SHP77 (cell line): ENCODE results near the gene MRPS23.

Experiments used
- DNase-seq, 2 experiments: peaks; one replicate each; lab custom pipeline; 2025; lab: John Stamatoyannopoulos, UW

Gene MRPS23

DNA sequence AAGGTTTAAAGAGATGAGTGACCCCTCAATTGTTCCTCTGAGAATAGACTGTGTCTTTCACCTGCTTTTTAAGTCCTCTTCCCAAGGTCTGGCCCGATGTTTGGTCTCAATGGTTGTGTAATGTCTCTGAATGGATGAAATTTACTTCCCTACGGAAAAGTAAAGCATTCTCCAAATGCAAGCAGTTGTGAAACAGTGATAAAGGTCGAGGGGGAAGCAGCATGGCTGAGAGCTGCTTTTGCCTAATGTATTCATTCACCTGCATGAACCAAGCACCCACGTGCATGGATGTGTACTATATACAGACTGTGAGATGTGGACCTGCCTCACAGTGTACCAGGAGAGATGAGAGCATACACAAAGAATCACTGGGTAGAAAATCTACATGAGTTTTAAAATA, 11.4 kb downstream of the MRPS23 start:
- DNase-seq = no peak

DNA sequence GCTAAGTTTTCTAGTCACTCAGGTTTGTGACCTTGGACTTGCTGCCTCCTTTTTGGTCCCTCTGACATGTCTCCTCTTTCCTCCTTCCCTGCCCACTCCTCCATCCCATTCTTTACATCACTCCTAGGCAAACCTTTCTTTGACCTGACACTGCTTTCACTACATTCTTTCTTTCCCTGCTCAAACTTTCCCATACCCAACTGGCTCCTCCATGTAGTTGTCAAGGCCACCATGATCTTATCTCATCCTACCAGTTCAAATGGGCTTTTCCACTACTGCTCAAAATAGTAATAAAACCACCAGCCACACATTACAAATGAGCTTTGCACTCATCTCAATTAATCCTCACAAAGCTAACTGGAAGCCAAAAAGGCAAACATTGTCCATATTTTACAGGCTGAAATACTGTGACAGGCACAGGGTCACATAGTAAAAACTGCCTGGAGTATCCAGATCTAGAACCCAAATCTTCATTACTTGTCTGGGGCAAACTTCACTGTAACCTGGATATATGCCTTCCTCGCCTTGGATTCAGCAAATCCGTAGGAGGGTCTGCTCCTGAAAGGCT, 14.4 kb downstream of the MRPS23 start:
- DNase-seq = no peak

DNA sequence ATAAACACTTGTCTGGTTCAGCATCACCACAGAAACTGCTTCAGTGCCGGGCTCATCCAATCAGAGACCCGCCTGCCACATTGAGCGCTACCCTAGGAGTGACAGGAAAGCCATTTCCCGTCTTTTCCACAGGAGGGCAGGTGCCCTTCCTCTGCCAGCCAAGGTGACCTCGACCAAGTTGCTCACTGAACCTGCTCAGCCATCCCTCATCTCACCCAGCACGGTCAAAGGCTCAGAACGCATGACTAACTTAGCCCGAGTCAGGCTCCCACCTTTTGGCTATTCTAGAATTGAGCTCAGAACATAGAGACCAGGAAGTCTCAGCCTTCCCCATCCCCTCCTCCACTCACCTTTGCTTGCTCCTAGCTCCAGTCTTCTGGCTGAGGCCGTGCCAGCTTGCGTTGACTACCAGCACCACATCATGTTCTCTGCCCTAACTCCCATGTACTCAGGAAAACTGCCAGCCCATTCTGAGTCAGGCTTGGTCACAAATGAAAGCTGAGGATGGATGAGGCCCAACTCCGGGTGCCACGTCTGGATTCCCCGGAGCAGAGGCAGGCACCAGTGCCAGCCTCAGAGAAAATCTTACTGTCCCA, 15.6 kb downstream of the MRPS23 start:
- DNase-seq = peak; percentile 66 to 69

DNA sequence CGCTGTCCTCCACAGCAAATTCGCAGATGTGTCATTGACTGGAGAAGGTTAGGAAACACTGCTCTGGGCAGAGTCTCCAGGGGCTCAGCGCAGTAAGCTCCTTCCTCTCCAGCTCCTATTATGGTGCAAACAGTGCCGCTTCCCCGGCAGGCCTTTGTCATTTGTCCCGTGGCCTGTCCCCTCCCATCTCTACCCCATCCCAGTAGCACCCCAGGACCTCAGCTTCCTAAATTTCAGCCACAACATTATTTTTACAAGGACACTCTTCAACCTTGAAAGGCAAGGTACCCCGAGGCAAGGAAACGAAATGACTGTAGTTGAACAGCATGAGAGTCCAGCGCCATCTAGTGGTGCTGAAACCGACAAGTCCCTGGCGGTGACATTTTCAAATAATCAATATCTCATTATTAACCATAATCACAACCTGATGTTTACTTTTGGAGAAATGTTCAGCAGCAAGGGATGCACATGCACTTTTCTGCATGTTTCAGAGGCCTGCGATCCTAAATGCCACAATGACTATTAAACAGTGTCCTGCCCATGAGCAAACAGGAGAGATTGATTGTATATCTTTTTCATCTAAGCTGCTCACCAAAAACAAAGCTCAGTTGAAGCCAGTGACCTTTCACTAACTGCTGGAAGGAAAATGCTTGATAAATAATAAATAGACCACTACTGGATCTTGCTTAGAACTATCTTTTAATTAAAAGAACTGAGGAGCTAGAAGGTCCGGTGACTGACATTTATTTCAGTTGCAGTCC, 16.5 kb downstream of the MRPS23 start:
- peak; percentile 46 to 75 for DNase-seq

GRCh38 chr17:57832314-57833178, 17.3 kb downstream of the MRPS23 start:
- DNase-seq = no peak

- no peak for DNase-seq
Measured at GRCh38 chr17:57830880-57831279, 19.0 kb downstream of the MRPS23 start.

DNA sequence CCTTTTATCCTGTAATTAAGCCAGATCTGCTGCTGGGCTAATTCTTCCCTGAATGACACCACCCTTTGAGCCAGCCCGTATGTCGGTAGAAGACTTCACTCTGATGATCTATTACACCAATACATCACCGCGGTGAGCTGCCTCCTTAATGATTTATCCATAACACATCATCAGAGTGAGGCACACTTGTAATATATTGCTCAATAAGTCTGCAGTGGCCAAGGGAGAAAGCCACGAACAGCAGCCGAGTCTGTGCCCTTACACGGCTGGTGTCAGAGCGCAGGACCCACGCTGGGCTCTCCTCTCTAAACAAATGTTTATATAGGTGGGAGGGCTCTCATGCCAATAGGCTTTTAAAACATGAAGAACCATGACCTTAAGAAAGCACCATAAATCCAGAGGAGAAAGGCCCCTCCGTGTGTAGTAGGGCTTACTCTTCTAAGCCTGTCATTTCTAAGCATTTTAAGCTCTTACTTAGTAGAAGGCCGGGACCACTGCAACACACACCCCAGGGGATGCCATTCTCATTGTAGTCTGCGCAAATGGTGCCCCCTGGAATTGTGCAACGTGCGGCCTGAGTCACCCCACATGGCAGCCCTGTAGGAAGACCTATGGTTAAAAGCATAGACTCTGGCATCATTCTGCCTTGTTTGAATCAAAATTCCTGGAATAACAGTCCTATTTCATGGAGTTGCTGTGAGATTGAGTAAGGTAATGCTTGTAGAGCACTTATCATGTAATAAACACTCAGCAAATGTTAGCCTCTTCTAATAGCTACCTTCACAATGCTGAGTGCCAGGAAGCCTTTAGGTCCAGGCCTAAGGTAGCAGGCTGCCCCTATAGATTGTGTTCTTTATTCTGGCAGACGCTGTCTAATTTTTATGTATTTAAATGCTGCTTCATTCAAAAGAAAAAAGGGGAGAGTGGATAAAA, 26.1 kb downstream of the MRPS23 start:
- no peak for DNase-seq

DNA sequence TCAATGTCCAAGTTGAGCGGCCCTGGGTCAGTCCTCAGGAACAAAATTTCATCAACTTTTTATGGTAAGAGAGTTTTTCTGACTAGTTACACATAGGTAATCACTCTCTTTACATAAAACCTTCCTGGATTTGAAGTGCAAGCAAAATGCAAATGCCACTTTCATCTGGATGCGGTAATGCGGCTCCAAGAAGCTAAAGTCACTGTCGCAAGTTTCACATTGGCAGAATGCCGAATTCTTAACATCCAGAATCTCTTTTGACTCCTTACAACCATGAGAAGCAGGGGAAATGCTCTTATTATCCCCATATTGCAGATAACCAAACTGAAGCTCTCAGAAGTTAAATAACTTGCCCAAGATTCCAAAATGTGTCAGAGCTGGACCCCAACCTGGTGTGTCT, 30.0 kb downstream of the MRPS23 start:
- no peak for DNase-seq

- no peak for DNase-seq
Measured at GRCh38 chr17:57819285-57819684, 30.6 kb downstream of the MRPS23 start.

DNA sequence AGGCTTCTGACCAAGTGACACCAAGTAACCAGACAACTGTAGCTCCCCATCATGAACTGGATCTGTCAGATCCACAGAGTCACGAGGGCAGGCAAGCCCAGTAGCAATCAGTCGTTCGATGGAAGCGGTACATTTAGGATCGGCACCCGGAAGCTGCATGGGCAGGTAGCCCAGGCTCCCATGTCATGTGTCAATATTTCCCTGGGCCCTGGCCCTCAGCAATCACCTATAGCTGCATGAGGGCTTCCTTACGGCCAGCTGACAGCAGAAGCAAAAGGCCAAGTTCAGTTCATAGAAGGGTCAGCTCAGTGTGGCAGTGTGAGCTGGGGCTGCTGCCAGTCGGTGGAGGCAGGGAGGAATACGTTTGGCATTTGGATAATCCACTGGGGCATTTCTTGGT, 31.8 kb downstream of the MRPS23 start:
- no peak for DNase-seq

DNA sequence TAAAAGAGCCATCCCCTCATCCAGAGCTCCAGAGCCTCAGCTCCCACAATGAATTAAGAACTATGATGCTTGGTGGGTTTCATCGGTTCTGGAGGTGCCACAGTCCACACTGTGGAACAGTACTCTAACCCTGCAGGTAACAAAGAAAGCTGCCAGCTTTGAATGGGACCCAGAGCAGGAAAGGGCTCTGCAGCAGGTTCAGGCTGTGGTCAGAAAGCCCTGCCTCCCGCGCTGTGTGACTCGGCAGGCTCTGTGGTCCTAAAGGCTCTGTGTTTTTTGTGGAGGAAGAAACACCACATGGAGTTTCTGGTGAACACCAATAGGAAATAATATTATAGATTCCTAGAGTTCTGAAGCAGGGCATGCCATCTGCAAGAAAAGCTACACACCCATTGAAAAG, 32.5 kb downstream of the MRPS23 start:
- no peak for DNase-seq

DNA sequence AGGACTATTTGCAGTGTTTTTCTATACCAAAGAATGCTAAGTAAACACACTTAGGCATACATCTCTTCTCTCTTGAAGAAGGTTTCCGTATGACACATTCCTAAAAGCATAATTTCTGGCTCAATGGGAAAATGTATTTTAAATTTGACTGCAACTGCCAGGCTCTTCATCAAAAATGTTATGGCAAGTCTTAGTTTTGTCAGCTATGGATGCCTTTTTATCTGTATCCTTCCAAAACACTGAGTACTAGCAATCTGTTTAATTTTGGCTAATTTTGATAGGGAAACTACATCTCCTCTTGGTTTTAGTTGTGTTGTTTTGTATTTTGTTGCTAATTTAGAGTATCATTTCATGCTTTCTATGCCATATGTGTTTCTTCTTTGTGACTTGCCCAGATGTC, 35.4 kb downstream of the MRPS23 start:
- DNase-seq = no peak

GRCh38 chr17:57811638-57812280, 38.1 kb downstream of the MRPS23 start:
- DNase-seq = no peak

GRCh38 chr17:57810721-57811637, 38.9 kb downstream of the MRPS23 start:
- peak in 1 of 2 experiments; percentile 8 for DNase-seq

DNA sequence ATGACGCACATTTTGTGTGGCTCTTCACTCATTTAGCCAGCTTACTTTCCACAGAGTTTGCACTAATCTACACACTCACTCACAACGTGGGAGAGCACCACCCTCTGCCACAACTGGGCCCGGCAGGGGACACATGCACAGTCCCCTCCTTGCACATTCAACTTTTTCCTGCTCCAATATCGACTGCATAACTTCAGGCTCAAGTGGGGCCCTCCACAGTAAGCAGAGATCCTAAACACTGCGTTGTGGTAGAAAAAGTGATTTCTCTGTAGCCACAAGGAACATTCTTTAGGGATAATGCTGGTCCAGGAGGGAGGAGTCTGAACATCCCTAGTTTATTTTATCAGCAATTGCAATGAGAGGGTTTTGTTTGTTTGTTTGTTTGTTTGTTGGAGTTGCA, 40.0 kb downstream of the MRPS23 start:
- no peak for DNase-seq

- DNase-seq = no peak
Measured at GRCh38 chr17:57808882-57809281, 41.0 kb downstream of the MRPS23 start.

GRCh38 chr17:57806167-57806830, 43.5 kb downstream of the MRPS23 start:
- DNase-seq = no peak

DNA sequence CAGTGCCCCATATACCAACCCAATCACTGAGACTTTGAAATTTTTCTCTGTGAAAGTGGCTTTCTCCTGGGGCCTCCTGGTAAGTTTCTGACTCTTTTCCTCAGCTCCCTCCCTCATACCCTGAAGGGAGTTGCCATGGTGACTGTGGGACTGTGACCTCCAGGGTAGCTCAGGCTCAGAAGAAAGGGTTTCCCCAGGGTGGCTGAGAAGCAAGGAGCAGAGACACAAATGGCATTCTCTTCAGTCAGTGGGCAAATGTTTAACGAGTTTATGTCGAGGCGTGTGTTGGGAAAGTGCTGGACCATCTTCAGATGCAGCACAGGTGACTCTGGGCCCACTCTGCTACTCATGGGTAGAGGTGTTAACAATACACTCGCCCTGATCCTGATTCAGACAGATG, 46.8 kb downstream of the MRPS23 start:
- no peak for DNase-seq

DNA sequence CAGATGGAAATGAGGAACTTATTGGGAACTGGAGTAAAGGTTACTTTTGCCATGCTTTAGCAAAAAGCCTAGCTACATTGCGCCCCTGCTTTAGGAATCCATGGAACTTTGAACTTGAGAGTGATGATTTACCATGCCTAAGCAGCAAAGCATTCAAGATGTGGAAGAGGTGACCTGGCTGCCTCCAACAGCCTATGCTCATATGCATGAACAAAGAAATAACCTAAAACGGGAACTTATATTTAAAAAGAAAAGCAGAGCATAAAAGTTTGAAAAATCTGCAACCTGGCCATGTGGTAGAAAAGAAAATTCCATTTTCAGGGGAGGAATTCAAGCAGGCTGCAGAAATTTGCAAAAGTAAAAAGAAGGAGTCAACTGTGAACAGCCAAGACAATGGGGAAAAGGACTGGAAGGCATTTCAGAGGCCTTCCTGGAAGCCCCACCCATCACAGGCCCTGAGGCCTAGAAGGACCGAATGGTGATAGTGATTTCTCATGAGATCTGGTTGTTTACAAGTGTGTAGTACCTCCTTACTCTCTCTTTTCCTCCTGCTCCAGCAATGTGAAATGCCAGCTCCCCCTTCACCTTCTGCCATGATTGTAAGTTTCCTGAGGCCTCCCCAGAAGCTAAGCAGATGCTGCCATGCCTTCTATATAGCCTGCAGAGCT, 48.7 kb downstream of the MRPS23 start:
- DNase-seq = no peak
